HG03135 (cell line): ENCODE results near the gene NSD1.
"Not testable (repeated sequence)": the region's sequence is repeated elsewhere in the genome, so short reads cannot be mapped to it uniquely, and the experiment has no call there.

Experiments
- ATAC-seq: cut with Tn5 transposase; IDR thresholded peaks from one replicate; pipeline ENCODE4 v1.9.1; 2021; ENCODE audit warnings: mild to moderate bottlenecking, moderate library complexity; ENCODE audit not compliant: unreplicated experiment

Gene NSD1

GRCh38 chr5:177303925-177304391 is 170.4 kb downstream of the NSD1 start:
- no peak for ATAC-seq

- ATAC-seq = no peak
Observed at GRCh38 chr5:177304392-177305119, 171.0 kb downstream of the NSD1 start.

- ATAC-seq = not testable (repeated sequence)
Observed at GRCh38 chr5:177306103-177306640, 172.6 kb downstream of the NSD1 start.

- ATAC-seq = no peak
Observed at GRCh38 chr5:177306674-177307543, 173.3 kb downstream of the NSD1 start.

GRCh38 chr5:177307544-177308363 is 174.2 kb downstream of the NSD1 start:
- no peak for ATAC-seq

- no peak for ATAC-seq
Observed at GRCh38 chr5:177308740-177309139, 175.2 kb downstream of the NSD1 start.

- no peak for ATAC-seq
Observed at GRCh38 chr5:177309351-177310191, 176.0 kb downstream of the NSD1 start.

- no peak for ATAC-seq
Observed at GRCh38 chr5:177310332-177310731, 176.8 kb downstream of the NSD1 start.

GRCh38 chr5:177310757-177311391 is 177.3 kb downstream of the NSD1 start:
- ATAC-seq = no peak

GRCh38 chr5:177311392-177311722 is 177.8 kb downstream of the NSD1 start:
- peak; percentile 0 for ATAC-seq

GRCh38 chr5:177311723-177312648 is 178.4 kb downstream of the NSD1 start, which contains the start of gene MXD3:
MXD3 (minus strand) TSS chr5:177311898; CDS start chr5:177311830, 68 bp downstream.
- peak; percentile 63 for ATAC-seq

- peak; percentile 31 for ATAC-seq
Observed at GRCh38 chr5:177312649-177313181, 179.1 kb downstream of the NSD1 start.

GRCh38 chr5:177313561-177314259 is 180.1 kb downstream of the NSD1 start:
- ATAC-seq = no peak

GRCh38 chr5:177314376-177315342 is 181.1 kb downstream of the NSD1 start:
- no peak for ATAC-seq

- ATAC-seq = no peak
Observed at GRCh38 chr5:177315411-177315810, 181.8 kb downstream of the NSD1 start.

- ATAC-seq = no peak
Observed at GRCh38 chr5:177316005-177316404, 182.4 kb downstream of the NSD1 start.
